Breast epithelium (tissue), 3 donors: ENCODE measurements around the gene PARVA.

Experiments
- POLR2A ChIP-seq: fragments of 450-650 bp; IDR thresholded peaks from one replicate; pipeline ENCODE4 v1.6.1; 2016; ENCODE audit warnings: antibody characterized with exemption, mild to moderate bottlenecking, moderate library complexity
- POLR2AphosphoS5 ChIP-seq, 3 donors: sonication (generic); formaldehyde crosslinking; IDR thresholded peaks; one replicate each; pipeline ENCODE4 v1.6.1; 2017; ENCODE audit warnings: antibody characterized with exemption in 3 of 3
- TF ChIP-seq, protein P1 (sequence below), 3 donors: fragments of 450-650 bp; IDR thresholded peaks; one replicate each; pipeline ENCODE4 v1.5.1; 2016 to 2017; ENCODE audit warnings: antibody characterized with exemption in 3 of 3, mild to moderate bottlenecking in 3 of 3, moderate library complexity in 3 of 3

DNA sequence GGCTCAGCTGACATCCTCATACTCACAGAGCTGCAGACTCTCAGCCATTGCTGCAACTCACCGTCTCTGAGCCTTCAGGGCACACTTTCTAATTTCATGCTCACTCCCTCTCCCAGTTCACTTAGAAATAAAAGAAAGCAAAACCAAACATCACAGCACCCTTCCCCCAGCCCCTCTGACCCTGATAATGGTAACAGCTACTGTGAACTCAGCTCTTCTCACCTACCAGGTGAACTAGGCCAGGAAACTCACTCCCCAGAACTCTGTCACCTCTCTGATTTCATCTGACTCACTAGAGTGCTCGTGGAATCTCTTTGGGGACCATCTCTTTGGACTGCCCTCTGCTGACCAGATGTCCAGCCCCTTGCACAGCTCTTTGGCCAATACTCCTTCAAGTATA is 14.5 kb upstream of the PARVA start:
- TF ChIP-seq, protein P1, sequence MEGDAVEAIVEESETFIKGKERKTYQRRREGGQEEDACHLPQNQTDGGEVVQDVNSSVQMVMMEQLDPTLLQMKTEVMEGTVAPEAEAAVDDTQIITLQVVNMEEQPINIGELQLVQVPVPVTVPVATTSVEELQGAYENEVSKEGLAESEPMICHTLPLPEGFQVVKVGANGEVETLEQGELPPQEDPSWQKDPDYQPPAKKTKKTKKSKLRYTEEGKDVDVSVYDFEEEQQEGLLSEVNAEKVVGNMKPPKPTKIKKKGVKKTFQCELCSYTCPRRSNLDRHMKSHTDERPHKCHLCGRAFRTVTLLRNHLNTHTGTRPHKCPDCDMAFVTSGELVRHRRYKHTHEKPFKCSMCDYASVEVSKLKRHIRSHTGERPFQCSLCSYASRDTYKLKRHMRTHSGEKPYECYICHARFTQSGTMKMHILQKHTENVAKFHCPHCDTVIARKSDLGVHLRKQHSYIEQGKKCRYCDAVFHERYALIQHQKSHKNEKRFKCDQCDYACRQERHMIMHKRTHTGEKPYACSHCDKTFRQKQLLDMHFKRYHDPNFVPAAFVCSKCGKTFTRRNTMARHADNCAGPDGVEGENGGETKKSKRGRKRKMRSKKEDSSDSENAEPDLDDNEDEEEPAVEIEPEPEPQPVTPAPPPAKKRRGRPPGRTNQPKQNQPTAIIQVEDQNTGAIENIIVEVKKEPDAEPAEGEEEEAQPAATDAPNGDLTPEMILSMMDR (IDR thresholded peaks at IDR 0.05) = no peak
- TF ChIP-seq POLR2A = no peak
- TF ChIP-seq POLR2AphosphoS5 (IDR thresholded peaks at IDR 0.05) = no peak
